ENCODE measurements around the gene CAPG. TPM values are rescaled to one million over a fixed set of nuclear protein-coding genes. Genes with fewer than 3 reads are reported as not detected.

Gene CAPG
- total and polyA plus RNA-seq, 9 of the 15 experiments (the other 6 are each of a cell fraction or from before 2014, with no cell fraction given) = 10.6 to 90.4 (median 56.0) TPM

GRCh38 chr2:85420536-85421259 lies 10.5 kb upstream of the CAPG start (continued):
- 0 out of 2 replicates have a peak, but pooled peaks have one; percentile 27 for TF ChIP-seq RERE (CRISPR knock-in tag; IDR thresholded peaks at IDR 0.05; ENCODE audit: borderline replicate concordance)
- TF ChIP-seq USF2 (CRISPR knock-in tag; IDR thresholded peaks at IDR 0.05) = no peak
- no peak for TF ChIP-seq CLOCK (CRISPR knock-in tag; IDR thresholded peaks at IDR 0.05; ENCODE audit: borderline replicate concordance)
- TF ChIP-seq NFATC3 (IDR thresholded peaks at IDR 0.05) = no peak
- TF ChIP-seq ZNF280B (CRISPR knock-in tag; IDR thresholded peaks at IDR 0.05) = no peak
- no peak for TF ChIP-seq ZNF175 (CRISPR knock-in tag; IDR thresholded peaks at IDR 0.05; ENCODE audit: low read depth)
- TF ChIP-seq RBM39 (optimal IDR thresholded peaks at IDR 0.05; ENCODE audit: low read depth, low read length) = no peak
- no peak for TF ChIP-seq NFIX (CRISPR knock-in tag; IDR thresholded peaks at IDR 0.05; ENCODE audit: low read depth)
- TF ChIP-seq RBM22 (IDR thresholded peaks at IDR 0.05; ENCODE audit: low read depth, low read length, poor library complexity, severe bottlenecking) = no peak
- TF ChIP-seq STAT5B (CRISPR knock-in tag; IDR thresholded peaks at IDR 0.05) = no peak
- 0 out of 4 replicates have a peak, but pooled peaks of 1 of the 2 experiments have one; percentile 7 for TF ChIP-seq TRIM24 (IDR thresholded peaks at IDR 0.05)
- 0 out of 2 replicates have a peak, but pooled peaks have one; percentile 27 for TF ChIP-seq MAX (CRISPR knock-in tag; IDR thresholded peaks at IDR 0.05)
- no peak for TF ChIP-seq ZEB2 (IDR thresholded peaks at IDR 0.05)
